Endodermal cell (in vitro differentiated cells): ENCODE measurements around the gene OPCML. TPM values are rescaled to one million over a fixed set of nuclear protein-coding genes. Genes with fewer than 3 reads are reported as not detected.

Experiments
- DNase-seq: peaks from one replicate; pipeline ENCODE4 v3.0.0-alpha.2; 2017
- H3K27ac ChIP-seq: 2 replicates; pipeline ENCODE4 v1.5.1; 2013; ENCODE audit warnings: mild to moderate bottlenecking, low read depth, low read length, moderate library complexity
- H3K27me3 ChIP-seq: 2 replicates; pipeline ENCODE4 v1.6.1; 2013; ENCODE audit warnings: mild to moderate bottlenecking, low read length, moderate library complexity; ENCODE audit not compliant: insufficient read depth, control insufficient read depth, poor library complexity, severe bottlenecking
- H3K36me3 ChIP-seq: 2 replicates; pipeline ENCODE4 v1.7.0; 2013; ENCODE audit warnings: mild to moderate bottlenecking, low read length, moderate library complexity; ENCODE audit not compliant: control insufficient read depth, insufficient read depth
- H3K4me1 ChIP-seq: one replicate; pipeline ENCODE4 v1.7.0; 2013; ENCODE audit warnings: low read length; ENCODE audit not compliant: control insufficient read depth, insufficient read depth
- H3K4me3 ChIP-seq: 2 replicates; pipeline ENCODE4 v1.5.1; 2013; ENCODE audit warnings: mild to moderate bottlenecking, low read length, moderate library complexity
- H3K9ac ChIP-seq: 2 replicates; pipeline ENCODE4 v1.6.1; 2013; ENCODE audit warnings: mild to moderate bottlenecking, low read length, moderate library complexity; ENCODE audit not compliant: poor library complexity, severe bottlenecking; ENCODE audit errors: extremely low read depth
- H3K9me3 ChIP-seq: 2 replicates; pipeline ENCODE4 v1.6.1; 2013; ENCODE audit warnings: mild to moderate bottlenecking, low read length, moderate library complexity; ENCODE audit not compliant: control insufficient read depth
- H3K27ac Mint-ChIP-seq: 2 replicates; pipeline ENCODE4 v1.8.0; 2020; ENCODE audit warnings: mixed read lengths
- H3K27me3 Mint-ChIP-seq: 2 replicates; pipeline ENCODE4 v1.8.0; 2021; ENCODE audit warnings: mild to moderate bottlenecking, mixed read lengths; ENCODE audit not compliant: insufficient read depth
- H3K36me3 Mint-ChIP-seq: 2 replicates; pipeline ENCODE4 v1.8.0; 2020; ENCODE audit warnings: low read depth, mixed read lengths
- H3K4me1 Mint-ChIP-seq: 2 replicates; pipeline ENCODE4 v1.8.0; 2020; ENCODE audit warnings: mixed read lengths
- H3K4me3 Mint-ChIP-seq: 2 replicates; pipeline ENCODE4 v1.8.0; 2020; ENCODE audit warnings: mild to moderate bottlenecking, moderate library complexity, mixed read lengths
- H3K9me3 Mint-ChIP-seq: 2 replicates; pipeline ENCODE4 v1.8.0; 2020; ENCODE audit warnings: mild to moderate bottlenecking, mixed read lengths
- CTCF ChIP-seq: fragments of 200-600 bp; sonication (generic); conservative IDR thresholded peaks from 2 replicates; pipeline ENCODE4 v1.5.0; 2021; ENCODE audit warnings: antibody characterized with exemption, mild to moderate bottlenecking
- WGBS, 2 experiments: methylation state at CpG; one replicate each; pipeline versions ENCODE4 v1.1.5 to v1.1.7; 2013; ENCODE audit warnings: missing lambda C conversion rate in 2 of 2, mixed read lengths in 1 of 2; ENCODE audit not compliant: insufficient coverage in 1 of 2, insufficient read length in 1 of 2; 5-methylcytosine and 5-hydroxymethylcytosine counted together
- total RNA-seq, 2 donors: library from RNA; stranded (reverse); fragmentation: NEBNext Ultra II Directional in 1 of 2; extraction: Animal tissue kit (Norgen Biotek cat#: 25700) in 1 of 2; gene quantifications; 2 replicates in 1 of 2; 3 replicates in 1 of 2; pipeline ENCODE4 v1.2.1, GENCODE V29; 2021

The OPCML gene
- total RNA-seq, 2 donors from 2014 or later = 0.49 to 0.86 TPM

- peaks cover 11% of the 10 kb centered on the region for H3K9me3 ChIP-seq
Observed at GRCh38 chr11:133234883-133235282, 297.4 kb downstream of the OPCML start.

GRCh38 chr11:133232665-133233064, 299.6 kb downstream of the OPCML start:
- Mint-ChIP-seq H3K36me3 (no peaks in the 10 kb centered on the region), H3K9me3 (peaks cover 4% of the 10 kb centered on the region), H3K4me1 (peaks cover 17% of the 10 kb centered on the region), H3K27me3 (peaks cover 33% of the 10 kb centered on the region), H3K4me3 (no peak overlapping the region), H3K27ac (no peak overlapping the region)
- Histone ChIP-seq H3K9me3 (peaks cover 11% of the 10 kb centered on the region), H3K9ac (no peak overlapping the region), H3K27ac (no peak overlapping the region), H3K27me3 (peaks cover 3% of the 10 kb centered on the region), H3K4me1 (peaks cover 2% of the 10 kb centered on the region), H3K36me3 (no peaks in the 10 kb centered on the region), H3K4me3 (peak overlapping the region; percentile 30)
- WGBS, 2 experiments = 100% methylated on average over 1 of the region's 2 CpGs; no CpG with 5 or more reads in 1 of the 2 experiments
- DNase-seq = no peak
- TF ChIP-seq CTCF = no peak

More at GRCh38 chr11:133234883-133235282, 297.4 kb downstream of the OPCML start:
- H3K4me1 ChIP-seq = no peaks in the 10 kb centered on the region
- H3K9ac ChIP-seq = no peak overlapping the region
- Mint-ChIP-seq H3K9me3 (peaks cover 4% of the 10 kb centered on the region), H3K36me3 (no peaks in the 10 kb centered on the region), H3K27ac (no peak overlapping the region), H3K4me3 (no peak overlapping the region), H3K27me3 (peaks cover 15% of the 10 kb centered on the region), H3K4me1 (peaks cover 6% of the 10 kb centered on the region)
- no peak for TF ChIP-seq CTCF
- H3K4me3 ChIP-seq = no peak overlapping the region
- DNase-seq = no peak
- no peak overlapping the region for H3K27ac ChIP-seq
- peaks cover 3% of the 10 kb centered on the region for H3K27me3 ChIP-seq
- 89 to 91% methylated on average over 9 of the region's 9 CpGs for WGBS, 2 experiments
- no peaks in the 10 kb centered on the region for H3K36me3 ChIP-seq

GRCh38 chr11:133230431-133230830, 301.9 kb downstream of the OPCML start:
- Mint-ChIP-seq H3K9me3 (peaks cover 4% of the 10 kb centered on the region), H3K27me3 (peaks cover 38% of the 10 kb centered on the region), H3K36me3 (no peaks in the 10 kb centered on the region), H3K27ac (no peak overlapping the region), H3K4me3 (no peak overlapping the region), H3K4me1 (peaks cover 17% of the 10 kb centered on the region)
- no peak overlapping the region for H3K27ac ChIP-seq
- no peak overlapping the region for H3K4me3 ChIP-seq
- no peak for DNase-seq
- H3K9ac ChIP-seq = no peak overlapping the region
- WGBS, 2 experiments = 97 to 100% methylated on average over 5 of the region's 5 CpGs
- H3K27me3 ChIP-seq = peaks cover 3% of the 10 kb centered on the region
- peaks cover 11% of the 10 kb centered on the region for H3K9me3 ChIP-seq
- TF ChIP-seq CTCF = no peak
- H3K4me1 ChIP-seq = peaks cover 2% of the 10 kb centered on the region
- no peaks in the 10 kb centered on the region for H3K36me3 ChIP-seq
